H9 (cell line): ENCODE results near the gene FRRS1L. TPM values are rescaled to one million over a fixed set of nuclear protein-coding genes. Genes with fewer than 3 reads are reported as not detected.

Experiments used
- DNase-seq: peaks from one replicate; pipeline ENCODE4 v3.0.0-alpha.2; 2017
- H2AFZ ChIP-seq: one replicate; pipeline ENCODE4 v1.6.1; 2013; ENCODE audit warnings: mild to moderate bottlenecking, low read length, control low read depth, moderate library complexity
- H2AK5ac ChIP-seq: 2 replicates; pipeline ENCODE4 v1.6.1; 2013; ENCODE audit warnings: low read length, control low read depth, mixed read lengths; ENCODE audit not compliant: insufficient read length
- H2BK120ac ChIP-seq: one replicate; pipeline ENCODE4 v1.6.1; 2013; ENCODE audit warnings: low read depth, mild to moderate bottlenecking, low read length, control low read depth, inconsistent platforms; ENCODE audit not compliant: poor library complexity, severe bottlenecking
- H2BK12ac ChIP-seq: 2 replicates; pipeline ENCODE4 v1.6.1; 2013; ENCODE audit warnings: low read length, control low read depth, mixed read lengths, low read depth; ENCODE audit not compliant: insufficient read length
- H2BK15ac ChIP-seq: 2 replicates; pipeline ENCODE4 v1.6.1; 2013; ENCODE audit warnings: low read depth, low read length, control low read depth
- H2BK20ac ChIP-seq: one replicate; pipeline ENCODE4 v1.6.1; 2013; ENCODE audit warnings: low read depth, mild to moderate bottlenecking, low read length, control low read depth, inconsistent platforms; ENCODE audit not compliant: poor library complexity, severe bottlenecking
- H2BK5ac ChIP-seq: 2 replicates; pipeline ENCODE4 v1.6.1; 2013; ENCODE audit warnings: low read length, control low read depth, mixed read lengths; ENCODE audit not compliant: insufficient read length
- H3K14ac ChIP-seq: 2 replicates; pipeline ENCODE4 v1.6.1; 2013; ENCODE audit warnings: low read length, control low read depth; ENCODE audit not compliant: insufficient read depth
- H3K18ac ChIP-seq: 2 replicates; pipeline ENCODE4 v1.6.1; 2013; ENCODE audit warnings: low read depth, mild to moderate bottlenecking, mixed read lengths, low read length, control low read depth; ENCODE audit not compliant: insufficient read length
- H3K23ac ChIP-seq: 2 replicates; pipeline ENCODE4 v1.6.1; 2013; ENCODE audit warnings: low read length, control low read depth, mixed read lengths, low read depth; ENCODE audit not compliant: insufficient read length
- H3K23me2 ChIP-seq: 2 replicates; pipeline ENCODE4 v1.6.1; 2013; ENCODE audit warnings: low read depth, mild to moderate bottlenecking, mixed read lengths, low read length, control low read depth; ENCODE audit not compliant: insufficient read length, poor library complexity, severe bottlenecking
- H3K27ac ChIP-seq: 2 replicates; pipeline ENCODE4 v1.5.1; 2013; ENCODE audit warnings: low read length, control low read depth, mixed read lengths, low read depth; ENCODE audit not compliant: insufficient read length
- H3K27me3 ChIP-seq: 2 replicates; pipeline ENCODE4 v1.6.1; 2013; ENCODE audit warnings: low read length, control low read depth, inconsistent platforms; ENCODE audit not compliant: insufficient read depth
- H3K4ac ChIP-seq: 2 replicates; pipeline ENCODE4 v1.6.1; 2013; ENCODE audit warnings: low read depth, mild to moderate bottlenecking, control low read depth, inconsistent platforms, low read length, moderate library complexity
- H3K4me1 ChIP-seq: 2 replicates; pipeline ENCODE4 v1.6.1; 2013; ENCODE audit warnings: low read length, control low read depth, inconsistent platforms; ENCODE audit not compliant: insufficient read depth
- H3K4me2 ChIP-seq: 2 replicates; pipeline ENCODE4 v1.6.1; 2013; ENCODE audit warnings: low read length, control low read depth, mixed read lengths; ENCODE audit not compliant: insufficient read length, insufficient read depth
- H3K56ac ChIP-seq: 2 replicates; pipeline ENCODE4 v1.6.1; 2013; ENCODE audit warnings: low read depth, mild to moderate bottlenecking, mixed read lengths, low read length, control low read depth; ENCODE audit not compliant: insufficient read length
- H3K79me1 ChIP-seq: 2 replicates; pipeline ENCODE4 v1.6.1; 2013; ENCODE audit warnings: low read depth, mild to moderate bottlenecking, moderate library complexity, low read length, control low read depth, inconsistent platforms; ENCODE audit not compliant: insufficient read depth, poor library complexity, severe bottlenecking
- H3K79me2 ChIP-seq: 2 replicates; pipeline ENCODE4 v1.6.1; 2013; ENCODE audit warnings: low read length, control low read depth, inconsistent platforms; ENCODE audit not compliant: insufficient read depth
- H3K9ac ChIP-seq: 2 replicates; pipeline ENCODE4 v1.6.1; 2013; ENCODE audit warnings: low read length, control low read depth, mixed read lengths; ENCODE audit not compliant: insufficient read length; ENCODE audit errors: extremely low read depth
- H3K9me3 ChIP-seq: one replicate; pipeline ENCODE4 v1.6.1; 2013; ENCODE audit warnings: low read depth, low read length, inconsistent platforms; ENCODE audit not compliant: control insufficient read depth
- H3T11ph ChIP-seq: one replicate; pipeline ENCODE4 v1.6.1; 2013; ENCODE audit warnings: mild to moderate bottlenecking, low read length, control low read depth, inconsistent platforms
- H4K20me1 ChIP-seq: one replicate; pipeline ENCODE4 v1.6.1; 2013; ENCODE audit not compliant: control insufficient read depth, insufficient read length, insufficient read depth
- H4K5ac ChIP-seq: 2 replicates; pipeline ENCODE4 v1.6.1; 2013; ENCODE audit warnings: low read depth, mild to moderate bottlenecking, mixed read lengths, low read length, control low read depth; ENCODE audit not compliant: insufficient read length
- H4K8ac ChIP-seq: replicated peaks from 2 replicates; pipeline ENCODE4 v1.6.1; 2013; ENCODE audit warnings: low read length, control low read depth, mixed read lengths, low read depth; ENCODE audit not compliant: insufficient read length
- H4K91ac ChIP-seq: 2 replicates; pipeline ENCODE4 v1.6.1; 2013; ENCODE audit warnings: low read depth, mild to moderate bottlenecking, moderate library complexity, mixed read lengths, low read length, control low read depth; ENCODE audit not compliant: insufficient read length
- H3K27ac Mint-ChIP-seq, 3 experiments: 2 replicates in 2 of 3; 3 replicates in 1 of 3; pipeline ENCODE4 v1.8.0; 2020 to 2021; ENCODE audit warnings: mixed read lengths in 3 of 3, mild to moderate bottlenecking in 1 of 3, moderate library complexity in 1 of 3
- H3K27me3 Mint-ChIP-seq: 2 replicates; pipeline ENCODE4 v1.8.0; 2021; ENCODE audit warnings: low read depth, mild to moderate bottlenecking, moderate library complexity, mixed read lengths
- H3K36me3 Mint-ChIP-seq, 3 experiments: 2 replicates in 2 of 3; 3 replicates in 1 of 3; pipeline ENCODE4 v1.8.0; 2020 to 2021; ENCODE audit warnings: low read depth in 3 of 3, mixed read lengths in 3 of 3; ENCODE audit not compliant: insufficient read depth in 1 of 3
- H3K4me1 Mint-ChIP-seq, 2 experiments: 2 replicates each; pipeline ENCODE4 v1.8.0; 2020; ENCODE audit warnings: mixed read lengths in 2 of 2
- H3K4me3 Mint-ChIP-seq, 2 experiments: 2 replicates in 1 of 2; 3 replicates in 1 of 2; pipeline ENCODE4 v1.8.0; 2020 to 2021; ENCODE audit warnings: mild to moderate bottlenecking in 2 of 2, mixed read lengths in 2 of 2, moderate library complexity in 1 of 2
- H3K9me3 Mint-ChIP-seq, 2 experiments: 2 replicates in 1 of 2; 3 replicates in 1 of 2; pipeline ENCODE4 v1.8.0; 2020; ENCODE audit warnings: mild to moderate bottlenecking in 2 of 2, mixed read lengths in 2 of 2, moderate library complexity in 1 of 2
- WGBS: extraction: QIAGEN DNeasy Blood & Tissue Kit; methylation state at CpG from one replicate; pipeline ENCODE4 v1.1.7; 2013; ENCODE audit warnings: missing lambda C conversion rate, low lambda C conversion rate, mixed read lengths; ENCODE audit not compliant: insufficient read length; ENCODE audit errors: extremely low coverage; 5-methylcytosine and 5-hydroxymethylcytosine counted together
- total RNA-seq: library from RNA; stranded (reverse); gene quantifications from 2 replicates; pipeline ENCODE4 v1.2.1, GENCODE V29; 2021
- TF ChIP-seq, protein P1 (sequence below): fragments of 200-600 bp; sonication (generic); conservative IDR thresholded peaks from 3 replicates; pipeline ENCODE4 v1.8.0; 2021; ENCODE audit warnings: antibody characterized with exemption, mild to moderate bottlenecking

The FRRS1L gene
- total RNA-seq, 1 experiment from 2014 or later = 3.3 TPM

DNA sequence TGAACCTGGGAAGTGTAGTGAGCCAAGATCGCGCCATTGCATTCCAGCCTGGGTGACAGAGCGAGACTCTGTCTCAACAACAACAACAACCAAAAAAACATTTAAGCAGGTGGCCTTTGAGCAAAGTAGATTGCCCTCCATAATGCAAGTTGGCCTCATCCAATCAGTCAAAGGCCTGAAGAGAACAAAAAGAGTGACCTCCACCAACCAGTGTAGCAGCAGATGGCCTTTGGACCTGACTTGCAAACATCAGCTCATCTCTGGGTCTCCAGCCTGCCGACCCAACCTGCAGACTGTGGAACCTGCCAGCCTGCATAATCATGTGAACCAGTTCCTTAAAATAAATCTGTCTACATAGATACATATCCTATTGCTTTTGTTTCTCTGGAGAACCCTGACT is 7.5 kb downstream of the FRRS1L start:
- H3K27ac ChIP-seq = no peak overlapping the region
- no peak overlapping the region for H2BK20ac ChIP-seq
- H3K9me3 ChIP-seq = no peaks in the 10 kb centered on the region
- no peak overlapping the region for H3K4me2 ChIP-seq
- H2BK15ac ChIP-seq = no peak overlapping the region
- Mint-ChIP-seq H3K9me3 (peaks cover under 1 to 4% of the 10 kb centered on the region in 2 experiments; a peak in 4 of 5 replicates), H3K27ac (no peak overlapping the region), H3K4me3 (no peak overlapping the region), H3K36me3 (peaks cover 0 to 4% (median 0%) of the 10 kb centered on the region in 3 experiments; a peak in 2 of 7 replicates), H3K27me3 (peaks cover 14% of the 10 kb centered on the region), H3K4me1 (no peaks in the 10 kb centered on the region; a peak in 1 of 4 replicates)
- peaks cover 2% of the 10 kb centered on the region for H3K23me2 ChIP-seq
- no peak overlapping the region for H3K23ac ChIP-seq
- H3K4me1 ChIP-seq = no peaks in the 10 kb centered on the region
- H3K9ac ChIP-seq = no peak overlapping the region
- H3K4ac ChIP-seq = no peak overlapping the region
- H4K20me1 ChIP-seq = no peaks in the 10 kb centered on the region
- H2AFZ ChIP-seq = no peak overlapping the region
- H2BK5ac ChIP-seq = no peak overlapping the region
- no peak overlapping the region for H3K56ac ChIP-seq
- no peak overlapping the region for H3K14ac ChIP-seq
- no peak overlapping the region for H2BK12ac ChIP-seq
- no peak for DNase-seq
- TF ChIP-seq, protein P1, sequence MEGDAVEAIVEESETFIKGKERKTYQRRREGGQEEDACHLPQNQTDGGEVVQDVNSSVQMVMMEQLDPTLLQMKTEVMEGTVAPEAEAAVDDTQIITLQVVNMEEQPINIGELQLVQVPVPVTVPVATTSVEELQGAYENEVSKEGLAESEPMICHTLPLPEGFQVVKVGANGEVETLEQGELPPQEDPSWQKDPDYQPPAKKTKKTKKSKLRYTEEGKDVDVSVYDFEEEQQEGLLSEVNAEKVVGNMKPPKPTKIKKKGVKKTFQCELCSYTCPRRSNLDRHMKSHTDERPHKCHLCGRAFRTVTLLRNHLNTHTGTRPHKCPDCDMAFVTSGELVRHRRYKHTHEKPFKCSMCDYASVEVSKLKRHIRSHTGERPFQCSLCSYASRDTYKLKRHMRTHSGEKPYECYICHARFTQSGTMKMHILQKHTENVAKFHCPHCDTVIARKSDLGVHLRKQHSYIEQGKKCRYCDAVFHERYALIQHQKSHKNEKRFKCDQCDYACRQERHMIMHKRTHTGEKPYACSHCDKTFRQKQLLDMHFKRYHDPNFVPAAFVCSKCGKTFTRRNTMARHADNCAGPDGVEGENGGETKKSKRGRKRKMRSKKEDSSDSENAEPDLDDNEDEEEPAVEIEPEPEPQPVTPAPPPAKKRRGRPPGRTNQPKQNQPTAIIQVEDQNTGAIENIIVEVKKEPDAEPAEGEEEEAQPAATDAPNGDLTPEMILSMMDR = no peak
- H3K27me3 ChIP-seq = no peaks in the 10 kb centered on the region
- no peak overlapping the region for H4K91ac ChIP-seq
- no peak overlapping the region for H4K5ac ChIP-seq
- H3K79me1 ChIP-seq = no peaks in the 10 kb centered on the region
- H2AK5ac ChIP-seq = no peak overlapping the region
- no peaks in the 10 kb centered on the region for H3K79me2 ChIP-seq
- H3K18ac ChIP-seq = no peak overlapping the region
- H3T11ph ChIP-seq = no peak overlapping the region
- no peak overlapping the region for H4K8ac ChIP-seq
- H2BK120ac ChIP-seq = no peak overlapping the region
- WGBS = no CpG with 5 or more reads among the region's 4 CpGs
